Medulla oblongata (tissue), 1 donor: Measurements from ENCODE around the gene ERH.
"Not testable (repeated sequence)": the region's sequence is repeated elsewhere in the genome, so short reads cannot be mapped to it uniquely, and the experiment has no call there.

Experiments used
- DNase-seq: peaks from one replicate; pipeline ENCODE4 v3.0.0-alpha.2; 2015; ENCODE audit errors: extremely low spot score

Gene ERH

DNA sequence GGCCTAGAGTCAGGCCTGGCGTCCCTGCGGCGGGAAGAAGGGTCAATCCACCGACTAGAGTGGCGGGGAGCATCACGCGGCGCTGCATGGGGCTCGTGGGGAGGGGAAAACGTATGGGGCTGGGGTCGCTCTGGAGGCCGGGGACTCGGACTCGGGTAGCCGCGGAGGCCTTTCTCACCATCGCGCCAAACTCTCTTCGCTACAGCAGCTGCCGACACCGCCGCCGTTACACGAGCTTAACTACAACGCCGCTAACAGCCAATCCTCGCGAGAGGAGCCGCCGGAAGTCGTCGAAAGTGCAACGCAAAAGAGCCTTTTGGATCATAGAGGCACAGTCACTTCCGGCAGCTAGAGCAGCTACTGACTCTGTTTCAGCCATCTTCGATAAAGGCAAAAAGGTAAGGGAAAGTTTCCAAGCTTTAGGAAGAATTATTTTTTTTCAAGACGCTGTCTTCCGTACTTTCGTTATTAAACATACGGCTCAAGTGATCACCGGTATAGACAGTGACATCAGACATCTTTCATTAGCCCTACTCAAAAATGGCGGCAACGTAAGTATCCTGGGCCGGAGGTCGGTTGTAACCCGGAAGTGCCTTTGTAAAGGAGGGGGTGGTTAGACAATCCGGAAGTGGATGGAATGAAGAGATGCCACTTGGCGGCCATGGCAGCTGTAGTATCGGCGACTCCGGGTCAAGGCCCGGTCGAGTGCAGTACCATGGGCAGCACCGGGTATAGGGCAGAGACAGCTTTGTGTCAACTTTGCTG, at the start of gene ERH, which contains the start of gene SLC39A9:
Gene ERH (minus strand): TSS at position 247 of the 765 bp plus-strand sequence. CDS start 66 bp downstream, at position 181.
Gene SLC39A9 (plus strand): TSS at position 640 of the 765 bp plus-strand sequence. CDS start 678 bp downstream, outside the sequence.
- peak; percentile 99 for DNase-seq

DNA sequence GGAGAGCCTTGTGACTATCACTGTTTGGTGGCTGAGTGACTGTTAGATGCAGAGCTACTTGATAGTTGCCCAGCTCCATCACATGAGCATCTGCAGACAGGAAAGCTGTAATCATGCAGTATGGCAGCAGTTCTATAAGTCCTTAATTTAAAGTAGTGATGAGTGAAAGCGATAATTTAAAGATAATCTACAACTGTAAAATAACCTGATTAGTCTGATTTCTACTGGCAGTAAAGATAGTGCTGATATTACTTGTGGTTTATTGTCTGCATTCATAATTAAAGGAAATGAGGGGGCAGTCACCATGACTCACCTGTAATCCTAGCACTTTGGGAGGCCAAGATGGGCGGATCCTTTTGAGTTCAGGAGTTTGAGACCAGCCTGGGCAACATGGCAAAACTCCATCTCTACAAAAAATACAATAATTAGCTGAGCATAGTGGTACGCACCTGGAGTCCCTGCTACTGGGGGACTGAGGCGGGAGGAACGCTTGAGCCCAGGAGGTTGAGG, 45.3 kb upstream of the ERH start:
- no peak for DNase-seq

DNA sequence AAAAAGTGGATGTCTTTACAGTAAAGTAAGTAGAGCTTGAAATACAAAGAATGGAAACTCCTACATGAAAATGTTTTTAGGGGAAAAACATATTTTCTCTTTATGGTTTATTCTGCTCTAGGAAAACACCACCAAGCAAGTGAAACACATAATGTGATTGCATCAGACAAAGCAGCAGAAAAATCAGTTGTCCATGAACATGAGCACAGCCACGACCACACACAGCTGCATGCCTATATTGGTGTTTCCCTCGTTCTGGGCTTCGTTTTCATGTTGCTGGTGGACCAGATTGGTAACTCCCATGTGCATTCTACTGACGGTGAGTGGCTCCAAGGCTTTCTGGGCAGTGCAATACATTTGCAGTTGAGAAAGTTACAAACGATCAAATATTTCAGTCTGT, 43.8 kb upstream of the ERH start:
- no peak for DNase-seq

DNA sequence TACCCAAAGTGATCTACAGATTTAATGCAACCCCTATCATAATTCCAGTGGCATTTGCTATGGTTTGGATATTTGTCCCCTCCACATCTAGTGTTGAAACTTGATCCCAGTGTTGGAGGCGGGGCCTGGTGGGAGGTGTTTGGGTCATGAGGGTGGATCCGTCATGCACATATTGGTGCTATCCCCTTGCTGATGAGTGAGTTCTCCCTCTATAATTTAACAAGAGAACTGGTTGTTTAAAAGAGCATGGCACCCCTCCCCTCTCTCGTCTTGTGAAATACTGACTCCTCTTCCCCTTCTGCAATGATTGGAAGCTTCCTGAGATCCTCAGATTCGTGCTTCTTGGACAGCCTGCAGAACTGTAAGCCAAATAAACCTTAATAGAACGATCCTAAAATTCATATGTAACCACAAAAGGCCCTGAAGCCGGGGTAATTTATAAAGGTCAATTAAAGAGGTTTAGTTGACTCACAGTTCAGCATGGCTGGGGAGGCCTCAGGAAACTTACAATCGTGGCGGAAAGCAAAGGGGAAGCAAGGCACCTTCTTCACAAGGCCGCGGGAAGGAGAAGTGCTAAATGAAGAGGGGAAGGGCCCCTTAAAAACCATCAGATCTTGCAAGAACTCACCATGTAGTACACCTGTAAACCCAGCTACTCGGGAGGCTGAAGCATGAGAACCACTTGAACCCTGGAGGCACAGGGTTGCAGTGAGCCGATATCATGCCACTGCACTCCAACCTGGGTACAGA, 41.6 kb upstream of the ERH start:
- no peak for DNase-seq

DNA sequence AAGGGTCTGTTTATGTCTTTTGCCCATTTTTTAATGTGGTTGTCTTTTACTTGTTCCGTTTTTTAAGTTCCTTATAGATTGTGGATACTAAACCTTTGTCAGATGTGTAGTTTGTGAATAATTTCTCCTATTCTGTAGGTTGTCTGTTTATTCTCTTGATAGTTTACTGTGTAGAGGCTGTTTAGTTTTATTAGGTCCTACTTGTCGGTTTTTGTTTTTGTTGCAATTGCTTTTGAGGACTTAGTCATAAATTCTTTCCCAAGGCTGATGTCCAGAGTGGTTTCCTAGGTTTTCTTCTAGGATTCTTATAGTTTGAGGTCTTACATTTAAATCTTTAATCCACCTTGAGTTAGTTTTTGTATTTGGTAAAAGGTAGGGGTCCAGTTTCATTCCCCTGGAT, 34.3 kb upstream of the ERH start:
- no peak for DNase-seq

DNA sequence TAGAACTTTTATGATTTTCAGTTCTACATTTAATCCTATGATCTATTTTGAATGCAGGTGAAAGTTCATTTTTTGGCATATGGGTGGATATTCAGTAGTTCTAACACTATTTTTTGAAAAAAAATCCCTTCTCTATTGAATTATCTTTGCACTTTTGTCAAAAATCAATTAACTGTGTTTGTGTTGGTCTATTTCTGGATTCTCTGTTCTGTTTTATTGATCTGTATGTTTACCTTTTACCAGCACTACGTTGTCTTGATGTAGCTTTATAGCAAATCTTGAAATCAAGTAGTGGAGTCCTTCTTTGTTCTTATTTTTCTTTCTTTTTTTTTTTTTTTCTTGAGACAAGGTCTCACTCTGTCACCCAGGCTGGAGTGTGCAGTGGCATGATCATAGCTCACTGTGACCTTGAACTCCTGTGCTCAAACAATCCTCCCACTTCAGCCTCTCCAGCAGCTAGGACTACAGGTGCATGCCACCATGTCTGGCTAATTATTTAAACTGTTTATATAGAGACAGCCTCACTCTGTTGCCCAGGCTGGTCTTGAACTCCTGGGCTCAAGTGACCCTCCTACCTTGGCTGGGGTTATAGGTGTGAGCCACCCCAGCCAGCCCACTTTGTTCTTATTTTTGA, 32.3 kb upstream of the ERH start:
- DNase-seq, result no peak

DNA sequence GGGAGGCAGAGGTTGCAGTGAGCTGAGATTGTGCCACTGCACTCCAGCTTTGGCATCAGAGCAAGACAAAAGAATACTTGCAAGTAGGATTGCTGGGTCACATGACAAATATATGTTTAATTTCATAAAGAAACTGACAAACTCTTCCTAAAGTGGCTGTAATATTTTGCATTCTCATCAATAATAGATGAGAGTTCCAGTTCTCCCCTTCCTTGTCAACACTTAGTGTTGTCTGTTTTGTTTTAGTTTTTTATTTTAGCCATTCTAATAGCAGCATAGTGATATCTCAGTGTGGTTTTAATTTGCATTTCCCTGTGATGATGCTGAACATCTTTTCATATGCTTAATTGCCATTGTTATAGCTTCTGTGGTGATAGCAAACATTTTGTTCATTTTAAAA, 31.5 kb upstream of the ERH start:
- no peak for DNase-seq

DNA sequence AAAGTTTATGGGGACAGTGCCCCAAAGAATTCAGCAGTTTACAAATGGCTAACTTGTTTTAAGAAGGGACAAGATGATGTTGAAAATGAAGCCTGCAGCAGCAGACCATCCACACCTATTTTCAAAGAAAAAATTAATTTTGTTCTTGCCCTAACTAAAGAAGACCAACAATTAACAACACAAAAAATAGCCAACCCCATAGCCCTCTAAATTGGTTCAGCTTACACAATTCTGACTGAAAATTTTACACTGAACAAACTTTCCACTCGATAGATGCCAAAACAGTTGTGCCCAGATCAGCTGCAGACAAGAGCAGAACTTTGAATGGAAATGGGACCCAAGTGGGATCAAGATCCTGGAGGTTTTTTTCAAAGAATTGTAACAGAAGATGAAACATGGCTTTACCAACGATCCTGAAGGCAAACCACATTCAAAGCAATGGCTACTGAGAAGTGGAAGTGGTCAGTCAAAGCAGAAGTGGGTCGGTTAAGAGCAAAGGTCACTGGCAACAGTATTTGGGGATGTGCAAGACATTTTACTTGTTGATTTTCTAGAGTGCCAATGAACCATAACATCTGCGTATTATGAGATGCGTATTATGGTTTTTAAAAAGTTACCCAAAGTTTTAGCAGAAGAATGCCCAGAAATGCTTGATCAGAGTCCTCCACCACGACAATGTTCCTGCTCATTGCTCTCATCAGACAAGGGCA, 30.3 kb upstream of the ERH start:
- peak; percentile 39 for DNase-seq

DNA sequence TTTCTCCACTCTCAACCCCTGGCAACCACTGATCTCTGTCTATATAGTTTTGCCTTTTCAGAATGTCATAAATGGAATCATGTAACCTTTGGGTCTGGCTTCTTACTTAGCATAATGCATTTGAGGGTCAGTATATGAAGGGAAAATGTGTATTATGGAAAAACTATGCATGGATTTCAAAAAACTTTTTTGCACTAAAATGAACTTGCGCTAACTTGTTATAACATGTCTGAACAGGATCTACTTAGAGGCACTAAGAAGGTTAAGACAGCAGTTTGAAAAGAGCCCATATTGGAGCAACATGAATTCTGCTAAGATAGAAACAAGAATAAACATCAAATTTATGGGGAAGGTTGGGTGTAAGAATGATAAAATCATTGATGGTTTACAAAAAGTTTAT, 29.5 kb upstream of the ERH start:
- no peak for DNase-seq

DNA sequence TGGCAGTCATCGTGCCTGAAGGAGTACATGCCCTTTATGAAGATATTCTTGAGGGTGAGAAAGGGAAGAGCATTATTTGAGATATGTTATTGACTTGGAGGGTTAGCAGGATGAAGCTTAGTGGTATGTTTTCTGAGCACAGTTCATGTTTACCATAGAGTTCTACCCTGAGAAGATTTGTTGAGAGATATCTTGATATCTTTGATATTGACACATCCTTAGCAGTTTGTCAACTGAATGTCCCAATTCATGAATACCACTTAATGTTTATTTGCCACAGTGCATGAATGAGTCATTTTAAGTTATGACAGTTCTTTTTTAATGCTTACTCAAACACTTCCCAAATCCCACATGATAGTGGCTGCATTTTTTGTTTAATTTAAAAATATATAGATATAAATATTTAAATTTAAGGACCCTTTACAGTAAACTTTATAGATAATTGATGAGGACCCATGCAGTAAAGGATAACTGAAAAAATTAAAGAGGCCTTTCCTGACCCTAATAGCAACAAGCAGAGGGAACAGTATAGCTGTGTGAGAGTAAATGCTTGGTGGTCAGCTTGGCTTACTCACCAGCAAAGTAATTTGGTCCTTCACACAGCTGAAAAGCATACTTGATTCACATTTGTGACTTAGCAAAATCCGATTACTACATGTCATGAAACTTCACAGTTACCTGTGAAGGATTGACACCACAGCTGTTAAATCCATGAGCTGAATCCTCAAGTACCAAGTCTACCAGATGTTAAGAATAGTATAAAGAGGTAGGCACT, 26.2 kb upstream of the ERH start:
- no peak for DNase-seq

DNA sequence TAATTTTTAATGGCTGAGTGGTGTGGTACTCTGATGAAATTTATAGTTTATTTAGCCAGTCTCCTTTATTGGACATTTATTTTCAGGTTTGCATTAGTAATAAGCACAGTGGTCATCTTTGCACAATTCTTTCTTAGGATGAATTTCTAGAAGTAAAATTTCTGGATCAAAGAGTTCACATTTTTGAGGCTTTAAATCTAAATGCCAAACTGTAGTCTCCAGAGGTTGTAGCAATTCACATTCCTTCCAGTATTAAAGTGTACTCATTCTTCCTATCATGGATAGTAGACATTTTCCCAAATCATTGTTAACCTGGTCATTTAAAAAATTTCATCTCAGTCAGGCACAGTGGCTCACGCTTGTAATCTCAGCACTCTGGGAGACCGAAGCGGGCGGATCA, 25.2 kb upstream of the ERH start:
- DNase-seq, result no peak

DNA sequence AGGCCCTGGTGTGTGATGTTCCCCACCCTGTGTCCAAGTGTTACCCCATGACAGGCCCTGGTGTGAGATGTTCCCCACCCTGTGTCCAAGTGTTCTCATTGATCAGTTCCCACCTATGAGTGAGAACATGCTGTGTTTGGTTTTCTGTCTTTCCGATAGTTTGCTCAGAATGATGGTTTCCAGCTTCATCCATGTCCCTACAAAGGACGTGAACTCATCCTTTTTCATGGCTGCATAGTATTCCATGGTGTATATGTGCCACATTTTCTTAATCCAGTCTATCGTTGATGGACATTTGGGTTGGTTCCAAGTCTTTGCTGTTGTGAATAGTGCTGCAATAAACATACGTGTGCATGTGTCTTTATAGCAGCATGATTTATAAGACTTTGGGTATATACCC, 18.0 kb upstream of the ERH start:
- not testable (repeated sequence) for DNase-seq

DNA sequence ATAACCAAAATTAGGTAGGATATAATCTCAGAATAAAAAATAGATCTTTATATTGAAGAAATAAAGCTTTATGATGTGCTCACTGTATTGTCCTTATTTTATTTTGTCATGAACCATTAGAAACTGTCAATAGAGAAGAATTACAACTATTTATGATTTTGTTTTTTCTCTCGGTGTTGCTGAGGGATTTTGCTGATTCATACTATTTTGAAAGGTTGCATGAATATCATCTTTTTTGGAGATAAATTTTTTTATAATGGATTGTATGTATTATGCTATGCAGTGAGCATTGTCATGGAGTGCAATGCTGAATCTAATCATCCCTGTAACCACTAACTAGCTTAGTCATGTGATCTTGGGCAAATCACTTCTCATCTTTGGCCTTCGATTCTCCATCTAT, 15.4 kb upstream of the ERH start:
- DNase-seq, result no peak

DNA sequence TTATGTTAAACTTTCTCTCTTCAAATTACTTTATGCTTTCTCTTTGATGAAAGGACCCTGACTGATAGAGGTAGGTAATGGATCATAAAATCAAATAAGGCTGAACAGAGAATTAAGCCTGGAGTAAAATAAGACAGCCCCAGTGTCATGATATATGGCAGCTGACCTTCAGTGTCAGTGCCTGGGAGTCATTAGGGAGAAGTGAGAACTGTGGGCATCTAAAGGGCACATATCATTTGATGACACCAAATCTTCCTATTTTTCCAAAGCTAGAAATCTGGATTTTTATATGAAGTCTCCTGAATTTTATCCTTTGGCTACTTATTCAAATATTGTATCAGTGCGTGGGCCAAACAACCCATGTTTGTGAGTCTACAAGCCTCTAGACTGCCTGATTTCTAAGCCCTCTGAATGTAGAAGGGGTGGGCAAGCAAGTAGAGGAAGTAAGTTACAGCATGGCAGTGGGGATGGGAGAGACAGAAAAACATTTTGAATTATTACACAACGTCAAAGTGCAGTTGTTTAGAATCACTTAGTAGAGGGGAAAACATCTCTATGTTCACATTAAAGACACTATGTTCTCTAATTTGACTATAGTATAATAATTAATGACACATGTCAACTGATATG, 10.3 kb upstream of the ERH start:
- DNase-seq, result no peak

DNA sequence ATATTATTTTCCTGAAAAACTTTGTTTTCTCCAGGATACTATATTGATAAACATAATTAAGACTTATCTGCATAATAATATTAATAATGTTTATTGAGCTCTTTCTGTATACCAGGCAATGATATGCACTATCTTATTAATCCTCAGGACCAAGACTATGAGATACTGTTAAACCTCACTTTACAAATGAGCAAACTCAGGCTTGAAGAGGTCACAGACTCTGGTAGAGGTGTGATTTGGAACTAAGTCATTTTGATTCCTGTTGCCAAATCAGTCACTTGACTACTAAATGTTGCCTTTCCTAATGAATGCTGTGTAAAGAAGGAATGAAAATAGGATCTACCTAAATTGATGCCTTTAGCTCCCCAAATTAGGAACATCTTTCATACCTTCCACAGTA, 7.7 kb upstream of the ERH start:
- DNase-seq, result no peak

DNA sequence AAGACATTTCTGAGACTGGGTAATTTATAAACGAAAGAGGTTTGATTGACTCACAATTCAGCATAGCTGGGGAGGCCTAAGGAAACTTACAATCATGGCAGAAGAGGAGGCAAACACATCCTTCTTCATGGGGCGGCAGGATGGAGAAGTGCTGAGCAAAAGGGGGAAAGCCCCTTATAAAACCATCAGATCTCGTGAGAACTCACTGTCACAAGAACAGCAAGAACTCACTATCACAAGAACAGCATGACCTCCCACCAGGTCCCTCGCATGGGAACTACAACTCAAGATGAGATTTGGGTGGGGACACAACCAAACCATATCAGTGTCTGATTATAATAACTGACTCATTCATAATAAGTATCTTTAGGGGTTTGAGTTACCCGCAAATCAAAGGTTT, 6.8 kb upstream of the ERH start:
- DNase-seq, result no peak

DNA sequence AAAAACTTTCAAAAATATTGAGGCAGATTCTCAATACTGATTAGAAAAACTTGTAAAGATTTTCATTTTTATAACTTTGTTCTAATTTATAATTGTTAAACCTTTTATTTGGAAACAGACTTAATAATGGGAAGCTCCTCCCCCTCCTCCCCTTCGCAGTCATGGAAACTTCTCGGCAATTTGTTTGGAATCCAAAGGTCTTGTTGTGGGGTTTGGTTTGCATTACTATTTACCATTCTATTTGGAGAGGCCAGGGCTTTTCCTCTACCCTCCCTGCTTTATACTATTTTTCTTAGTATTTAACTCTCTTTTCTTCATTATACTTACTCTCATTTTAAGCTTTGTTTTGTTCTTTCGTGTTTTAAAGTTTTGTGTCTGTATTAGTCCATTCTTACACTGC, 6.4 kb upstream of the ERH start:
- no peak for DNase-seq

DNA sequence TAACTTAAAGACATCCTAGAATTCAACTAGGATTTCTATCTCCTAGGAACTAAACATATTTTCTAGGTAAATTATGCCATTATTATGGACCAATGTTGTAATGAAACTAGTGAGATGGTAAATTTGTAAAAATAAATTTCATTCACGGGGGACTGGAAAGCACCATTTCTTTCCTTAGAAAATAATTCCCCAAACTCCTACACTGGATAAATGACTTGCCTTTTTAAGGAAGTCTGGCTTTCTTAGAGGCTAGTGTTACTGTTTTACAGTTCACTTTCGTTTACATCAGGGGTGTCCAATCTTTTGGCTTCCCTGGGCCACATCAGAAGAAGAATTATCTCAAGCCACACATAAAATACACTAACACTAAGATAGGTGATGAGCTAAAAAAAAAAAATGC, 3.7 kb upstream of the ERH start:
- DNase-seq, result no peak

DNA sequence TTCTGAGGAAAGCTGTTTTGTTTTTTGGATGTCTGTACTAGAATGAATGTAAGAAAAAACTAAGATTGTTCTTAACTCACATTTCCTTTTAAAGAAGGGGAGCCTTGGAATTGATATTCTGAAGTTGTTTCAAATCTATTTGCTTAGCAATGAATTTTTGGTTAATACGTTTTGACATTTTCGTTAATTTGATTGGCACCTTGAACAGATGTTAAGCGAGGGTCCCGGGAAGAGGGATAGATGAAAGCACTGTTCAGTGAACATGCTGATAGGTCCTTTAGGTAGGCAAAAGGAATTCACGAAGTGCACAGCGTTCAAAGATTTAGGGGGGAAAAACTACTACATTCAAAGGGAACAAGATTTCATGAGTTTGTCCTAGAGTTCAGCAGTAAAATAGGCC, 2.1 kb upstream of the ERH start:
- DNase-seq, result no peak

DNA sequence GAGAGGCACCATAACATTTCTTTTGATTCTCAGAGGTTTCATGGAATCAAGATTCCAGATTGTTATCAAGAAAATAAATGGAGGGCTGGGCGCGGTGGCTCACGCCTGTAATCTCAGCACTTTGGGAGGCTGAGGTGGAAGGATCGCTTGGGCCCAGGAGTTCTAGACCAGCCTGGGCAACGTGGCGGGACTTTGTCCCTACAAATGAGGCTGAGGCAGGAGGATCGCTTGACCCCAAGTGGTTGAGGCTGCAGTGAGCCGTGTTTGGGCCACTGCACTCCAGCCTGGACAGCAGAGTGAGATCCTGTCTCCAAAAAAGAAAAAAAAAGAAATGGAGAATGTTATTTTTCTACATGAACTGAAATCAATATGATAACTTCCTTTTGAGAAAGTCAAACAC, 1.7 kb upstream of the ERH start:
- DNase-seq, result no peak

DNA sequence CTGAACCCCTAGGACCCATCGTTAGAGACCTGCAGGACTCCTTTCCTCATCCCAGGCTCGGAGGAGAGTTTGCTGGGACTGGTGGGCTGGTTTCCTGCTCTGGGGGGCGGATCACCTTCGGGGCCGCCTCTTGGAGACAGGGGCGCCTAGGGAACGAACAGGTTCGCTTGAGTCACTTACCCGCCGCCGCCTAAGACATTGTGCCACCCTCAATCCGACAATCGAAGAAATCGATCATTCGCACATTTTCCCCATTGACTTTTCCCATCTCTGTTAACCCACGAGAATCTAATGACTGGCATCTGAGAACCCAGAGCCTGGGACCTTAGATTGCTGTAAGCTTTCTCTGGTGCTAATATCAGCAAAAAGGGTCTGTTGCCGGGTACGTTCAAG, 715 bp upstream of the ERH start:
- no peak for DNase-seq
